GM23248 (cell line): ENCODE measurements around the gene PDCD4.

ENCODE experiments used
- EZH2 ChIP-seq: fragments of 200-600 bp; sonication (generic); IDR thresholded peaks from 2 replicates; pipeline ENCODE4 v1.6.1; 2018; ENCODE audit warnings: antibody characterized with exemption, mild to moderate bottlenecking; ENCODE audit not compliant: insufficient read depth, poor library complexity, severe bottlenecking
- EZH2phosphoT487 ChIP-seq: fragments of 200-600 bp; sonication (generic); IDR thresholded peaks from 2 replicates; pipeline ENCODE4 v1.6.1; 2018; ENCODE audit warnings: antibody characterized with exemption, moderate library complexity, mild to moderate bottlenecking, low read depth; ENCODE audit not compliant: insufficient read depth

DNA sequence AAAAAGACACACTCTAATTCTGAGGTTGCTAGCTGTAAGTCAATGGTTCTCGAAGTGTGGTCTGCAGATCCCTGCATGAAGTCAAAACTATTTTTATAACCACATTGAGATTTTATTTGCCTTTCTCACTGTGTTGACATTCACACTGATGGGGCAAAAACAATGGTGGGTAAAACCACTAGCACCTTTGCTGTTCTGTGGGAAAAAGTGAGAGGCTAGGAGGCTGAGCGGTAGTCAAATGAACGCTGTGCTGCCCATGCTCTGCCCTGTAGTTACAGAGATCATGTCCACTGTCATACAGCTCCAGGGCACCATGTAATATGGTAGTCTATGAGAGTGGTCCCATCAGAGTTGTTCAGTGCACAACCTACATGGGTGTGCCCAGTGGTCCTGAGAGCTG, 21.6 kb upstream of the PDCD4 start:
- TF ChIP-seq EZH2 (no peak), EZH2phosphoT487 (no peak)
